ENCODE measurements around the gene NDUFB11. TPM values are rescaled to one million over a fixed set of nuclear protein-coding genes. Genes with fewer than 3 reads are reported as not detected.

NDUFB11 gene
- total RNA-seq, 2 experiments from 2014 or later, result 78.1 to 139 TPM

DNA sequence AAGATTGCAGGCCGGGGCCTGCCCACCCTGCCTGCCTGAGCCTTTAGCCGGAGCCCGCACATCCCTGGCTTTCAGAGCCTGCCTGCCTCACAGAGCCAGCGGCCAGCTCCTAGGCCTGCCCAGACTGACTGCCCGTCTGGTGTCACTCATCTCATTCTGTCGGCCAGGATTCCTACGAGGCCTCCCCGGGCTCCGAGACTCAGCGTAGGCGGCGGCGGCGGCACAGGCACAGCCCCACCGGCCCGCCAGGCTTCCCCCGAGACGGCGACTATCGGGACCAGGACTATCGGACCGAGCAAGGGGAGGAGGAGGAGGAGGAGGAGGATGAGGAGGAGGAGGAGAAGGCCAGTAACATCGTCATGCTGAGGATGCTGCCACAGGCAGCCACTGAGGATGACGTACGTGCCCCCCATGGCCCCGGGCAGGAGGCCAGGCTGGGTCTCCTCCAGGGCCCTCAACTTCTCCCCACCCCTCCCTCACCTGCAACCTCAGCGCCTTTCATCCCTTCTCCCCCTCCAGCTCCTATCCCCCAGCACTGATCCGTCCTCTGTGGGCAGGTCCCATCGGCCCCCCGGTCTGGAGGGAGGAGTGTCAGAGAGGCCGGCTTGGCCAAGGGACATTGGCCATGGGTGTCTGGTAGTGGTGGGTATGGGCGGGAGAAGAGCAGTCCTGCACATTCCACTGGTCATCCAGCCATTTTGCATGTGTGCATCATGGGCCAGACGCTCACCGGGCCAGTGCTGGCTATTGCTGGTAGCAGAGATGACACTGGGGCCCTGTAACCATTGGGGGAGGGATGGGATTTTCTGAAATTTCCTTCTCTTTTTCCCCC is 26.6 kb upstream of the NDUFB11 start:
- no TSS peak for BruUV-seq (replicated peaks)
- Histone ChIP-seq H3K4me3 (ENCODE audit: low read depth, low read length, poor library complexity, severe bottlenecking) (no peak overlapping the region), H4K20me1 (ENCODE audit: insufficient read depth, low read length) (no peaks in the 10 kb centered on the region), H3K36me3 (ENCODE audit: insufficient read depth, low read length) (peaks cover 15% of the 10 kb centered on the region), H3K27ac (ENCODE audit: low read depth, low read length, poor library complexity, severe bottlenecking) (no peak overlapping the region), H3K79me2 (ENCODE audit: insufficient read depth, low read depth, low read length) (no peaks in the 10 kb centered on the region; the same call in 1 of the 2 replicates), H2AFZ (ENCODE audit: low read length) (no peak overlapping the region), H3K4me1 (ENCODE audit: insufficient read depth, low read length, poor library complexity, severe bottlenecking) (no peaks in the 10 kb centered on the region), H3K4me2 (ENCODE audit: low read length) (no peak overlapping the region), H3K9me3 (ENCODE audit: low read length) (no peaks in the 10 kb centered on the region), H3K9me2 (ENCODE audit: insufficient read depth, low read length) (no peaks in the 10 kb centered on the region)
- no peak for TF ChIP-seq EZH2phosphoT487 (IDR thresholded peaks at IDR 0.05; ENCODE audit: borderline replicate concordance, low read depth, low read length)
- TF ChIP-seq CTCF (conservative IDR thresholded peaks at IDR 0.05; ENCODE audit: low read length), result no peak
- DNase-seq (ENCODE audit: low spot score), result no peak
- ChIA-PET POLR2A (interaction anchor here (0.6 kb wide), 1 partner anchor 1229 kb away, joined by 3 read pairs; no protein-coding TSS in a partner anchor), CTCF (ENCODE audit: unreplicated experiment) (no interaction called here)
- intact Hi-C loops (cut with micrococcal nuclease; ENCODE audit: unreplicated experiment), result no loop called here

GRCh38 chrX:47169726-47170515 is 25.4 kb upstream of the NDUFB11 start:
- no peaks in the 10 kb centered on the region for H3K9me3 ChIP-seq (ENCODE audit: low read length)
- TF ChIP-seq CTCF (conservative IDR thresholded peaks at IDR 0.05; ENCODE audit: low read length), result no peak
- TF ChIP-seq EZH2phosphoT487 (IDR thresholded peaks at IDR 0.05; ENCODE audit: borderline replicate concordance, low read depth, low read length), result no peak
- CTCF ChIA-PET (ENCODE audit: unreplicated experiment), result no interaction called here
- H3K36me3 ChIP-seq (ENCODE audit: insufficient read depth, low read length), result peaks cover 18% of the 10 kb centered on the region
- no peak overlapping the region for H3K4me2 ChIP-seq (ENCODE audit: low read length)
- H3K4me3 ChIP-seq (ENCODE audit: low read depth, low read length, poor library complexity, severe bottlenecking), result no peak overlapping the region
- DNase-seq (ENCODE audit: low spot score), result no peak
- no peak overlapping the region for H2AFZ ChIP-seq (ENCODE audit: low read length)
- intact Hi-C loops (cut with micrococcal nuclease; ENCODE audit: unreplicated experiment), result no loop called here
- no peaks in the 10 kb centered on the region for H3K9me2 ChIP-seq (ENCODE audit: insufficient read depth, low read length)
- POLR2A ChIA-PET, result no interaction called here
- BruUV-seq (replicated peaks), result no TSS peak
- peaks cover 2% of the 10 kb centered on the region; the same call in 1 of the 2 replicates for H3K79me2 ChIP-seq (ENCODE audit: insufficient read depth, low read depth, low read length)
- H4K20me1 ChIP-seq (ENCODE audit: insufficient read depth, low read length), result no peaks in the 10 kb centered on the region
- no peaks in the 10 kb centered on the region for H3K4me1 ChIP-seq (ENCODE audit: insufficient read depth, low read length, poor library complexity, severe bottlenecking)
- no peak overlapping the region for H3K27ac ChIP-seq (ENCODE audit: low read depth, low read length, poor library complexity, severe bottlenecking)

All from OCI-LY7 (cell line).